ENCODE measurements around the gene ZIC1.

- TF ChIP-seq POLR2A (IDR thresholded peaks at IDR 0.05) (no peak), CTCF (IDR thresholded peaks at IDR 0.05) (no peak)
Observed at GRCh38 chr3:147410526-147411237, 1.5 kb downstream of the ZIC1 start.
